ENCODE results near the gene TSPAN9. TPM values are rescaled to one million over a fixed set of nuclear protein-coding genes. Genes with fewer than 3 reads are reported as not detected.

Gene TSPAN9
- total RNA-seq, 2 donors from 2014 or later, result 41.9 to 50.0 TPM

GRCh38 chr12:3278681-3279414 lies 201.7 kb downstream of the TSPAN9 start:
- peaks cover 10% of the 10 kb centered on the region for H3K4me1 ChIP-seq (replicated peaks)
- DNase-seq (ENCODE audit: low spot score), result no peak

GRCh38 chr12:3279415-3279780 lies 202.2 kb downstream of the TSPAN9 start:
- WGBS, result 85% methylated on average over 10 of the region's 10 CpGs
- no peak for TF ChIP-seq CTCF (IDR thresholded peaks at IDR 0.05)
- no peak for TF ChIP-seq POLR2A (IDR thresholded peaks at IDR 0.05)
- no peak for TF ChIP-seq POLR2AphosphoS5 (IDR thresholded peaks at IDR 0.05)
- Histone ChIP-seq H3K4me3 (no peak overlapping the region), H3K4me1 (replicated peaks) (peaks cover 10% of the 10 kb centered on the region), H3K27ac (no peak overlapping the region), H3K36me3 (peaks cover 8 to 11% of the 10 kb centered on the region in 2 donors), H3K9me3 (no peaks in the 10 kb centered on the region), H3K27me3 (replicated peaks; ENCODE audit: insufficient read depth) (no peaks in the 10 kb centered on the region)
- intact Hi-C loops (cut with DNase I), result loop anchor here (10.0 kb wide), 1 partner anchor 75 kb away; no protein-coding TSS in a partner anchor
- DNase-seq (ENCODE audit: low spot score), result no peak

More at GRCh38 chr12:3278681-3279414, 201.7 kb downstream of the TSPAN9 start:
- H3K9me3 ChIP-seq, result no peaks in the 10 kb centered on the region
- intact Hi-C loops (cut with DNase I), result loop anchor here (10.0 kb wide), 1 partner anchor 74 kb away; no protein-coding TSS in a partner anchor
- no peaks in the 10 kb centered on the region for H3K27me3 ChIP-seq (replicated peaks; ENCODE audit: insufficient read depth)
- WGBS, result 89% methylated on average over 5 of the region's 5 CpGs
- TF ChIP-seq POLR2AphosphoS5 (IDR thresholded peaks at IDR 0.05) (no peak), CTCF (IDR thresholded peaks at IDR 0.05) (no peak), POLR2A (IDR thresholded peaks at IDR 0.05) (no peak)
- no peak overlapping the region for H3K27ac ChIP-seq
- peaks cover 8 to 11% of the 10 kb centered on the region in 2 donors for H3K36me3 ChIP-seq
- H3K4me3 ChIP-seq, result no peak overlapping the region

- TF ChIP-seq POLR2A (IDR thresholded peaks at IDR 0.05) (no peak), CTCF (IDR thresholded peaks at IDR 0.05) (no peak), POLR2AphosphoS5 (IDR thresholded peaks at IDR 0.05) (no peak)
- Histone ChIP-seq H3K9me3 (no peaks in the 10 kb centered on the region), H3K27ac (no peak overlapping the region), H3K27me3 (replicated peaks; ENCODE audit: insufficient read depth) (no peaks in the 10 kb centered on the region), H3K4me3 (no peak overlapping the region), H3K36me3 (peaks cover 8 to 11% of the 10 kb centered on the region in 2 donors), H3K4me1 (replicated peaks) (peaks cover 10% of the 10 kb centered on the region)
- intact Hi-C loops (cut with DNase I), result loop anchor here (10.0 kb wide), 1 partner anchor 75 kb away; no protein-coding TSS in a partner anchor
- 73% methylated on average over 8 of the region's 8 CpGs for WGBS
- DNase-seq (ENCODE audit: low spot score), result no peak
Observed at GRCh38 chr12:3279832-3280231, 202.7 kb downstream of the TSPAN9 start.

- peaks cover 10% of the 10 kb centered on the region for H3K4me1 ChIP-seq (replicated peaks)
- no peaks in the 10 kb centered on the region for H3K9me3 ChIP-seq
- H3K27ac ChIP-seq, result no peak overlapping the region
- peaks cover 8 to 11% of the 10 kb centered on the region in 2 donors for H3K36me3 ChIP-seq
- H3K27me3 ChIP-seq (replicated peaks; ENCODE audit: insufficient read depth), result no peaks in the 10 kb centered on the region
- WGBS, result 95% methylated on average over 14 of the region's 14 CpGs
- no peak overlapping the region for H3K4me3 ChIP-seq
- intact Hi-C loops (cut with DNase I), result no loop called here
- TF ChIP-seq CTCF (IDR thresholded peaks at IDR 0.05), result no peak
- TF ChIP-seq POLR2AphosphoS5 (IDR thresholded peaks at IDR 0.05), result no peak
- TF ChIP-seq POLR2A (IDR thresholded peaks at IDR 0.05), result no peak
- DNase-seq (ENCODE audit: low spot score), result no peak
Observed at GRCh38 chr12:3280967-3281366, 203.8 kb downstream of the TSPAN9 start.
